GM06990 (cell line): ENCODE measurements around the gene FBXO8.

Source experiments
- DNase-seq: peaks from one replicate; pipeline ENCODE4 v3.0.0-alpha.2; 2011; ENCODE audit not compliant: insufficient read length; ENCODE audit errors: extremely low read depth
- H3K27me3 ChIP-seq: replicated peaks from 2 replicates; pipeline ENCODE4 v1.6.0; 2011; ENCODE audit warnings: low read length; ENCODE audit not compliant: control insufficient read depth, insufficient read depth
- H3K36me3 ChIP-seq: 2 replicates; pipeline ENCODE4 v1.5.1; 2011; ENCODE audit warnings: low read length; ENCODE audit not compliant: control insufficient read depth, insufficient read depth
- H3K4me3 ChIP-seq: replicated peaks from 2 replicates; pipeline ENCODE4 v1.5.1; 2011; ENCODE audit warnings: low read depth, mild to moderate bottlenecking, control low read depth, low read length
- TF ChIP-seq, protein P1 (sequence below): IDR thresholded peaks from 2 replicates; pipeline ENCODE4 v1.5.1; 2011; ENCODE audit warnings: low read length, control low read depth, mild to moderate bottlenecking, inconsistent platforms; ENCODE audit not compliant: insufficient read depth, poor library complexity, severe bottlenecking

FBXO8 gene

DNA sequence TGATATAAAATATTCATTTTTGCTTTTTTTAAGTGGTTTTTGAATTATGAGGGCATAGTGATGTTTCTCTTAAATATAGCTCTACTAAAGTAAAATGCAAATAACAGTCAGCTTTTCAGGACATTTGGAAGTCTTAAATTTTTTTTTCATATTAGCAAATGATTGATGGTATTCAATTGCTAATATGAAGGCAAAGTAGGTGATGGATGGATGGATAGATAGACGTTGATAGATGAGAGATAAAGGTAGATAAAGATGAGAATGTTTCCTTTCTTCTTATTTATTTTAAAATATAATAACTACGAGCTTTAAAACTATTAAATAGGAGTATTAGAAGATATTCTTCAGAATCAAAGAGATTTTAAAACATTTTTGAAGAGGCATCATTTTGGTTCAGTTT lies 83.7 kb downstream of the FBXO8 start:
- no peaks in the 10 kb centered on the region; the same call in 1 of the 2 replicates for H3K27me3 ChIP-seq
- no peak for DNase-seq
- no peak overlapping the region for H3K4me3 ChIP-seq
- no peaks in the 10 kb centered on the region for H3K36me3 ChIP-seq
- TF ChIP-seq, protein P1, sequence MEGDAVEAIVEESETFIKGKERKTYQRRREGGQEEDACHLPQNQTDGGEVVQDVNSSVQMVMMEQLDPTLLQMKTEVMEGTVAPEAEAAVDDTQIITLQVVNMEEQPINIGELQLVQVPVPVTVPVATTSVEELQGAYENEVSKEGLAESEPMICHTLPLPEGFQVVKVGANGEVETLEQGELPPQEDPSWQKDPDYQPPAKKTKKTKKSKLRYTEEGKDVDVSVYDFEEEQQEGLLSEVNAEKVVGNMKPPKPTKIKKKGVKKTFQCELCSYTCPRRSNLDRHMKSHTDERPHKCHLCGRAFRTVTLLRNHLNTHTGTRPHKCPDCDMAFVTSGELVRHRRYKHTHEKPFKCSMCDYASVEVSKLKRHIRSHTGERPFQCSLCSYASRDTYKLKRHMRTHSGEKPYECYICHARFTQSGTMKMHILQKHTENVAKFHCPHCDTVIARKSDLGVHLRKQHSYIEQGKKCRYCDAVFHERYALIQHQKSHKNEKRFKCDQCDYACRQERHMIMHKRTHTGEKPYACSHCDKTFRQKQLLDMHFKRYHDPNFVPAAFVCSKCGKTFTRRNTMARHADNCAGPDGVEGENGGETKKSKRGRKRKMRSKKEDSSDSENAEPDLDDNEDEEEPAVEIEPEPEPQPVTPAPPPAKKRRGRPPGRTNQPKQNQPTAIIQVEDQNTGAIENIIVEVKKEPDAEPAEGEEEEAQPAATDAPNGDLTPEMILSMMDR: no peak

DNA sequence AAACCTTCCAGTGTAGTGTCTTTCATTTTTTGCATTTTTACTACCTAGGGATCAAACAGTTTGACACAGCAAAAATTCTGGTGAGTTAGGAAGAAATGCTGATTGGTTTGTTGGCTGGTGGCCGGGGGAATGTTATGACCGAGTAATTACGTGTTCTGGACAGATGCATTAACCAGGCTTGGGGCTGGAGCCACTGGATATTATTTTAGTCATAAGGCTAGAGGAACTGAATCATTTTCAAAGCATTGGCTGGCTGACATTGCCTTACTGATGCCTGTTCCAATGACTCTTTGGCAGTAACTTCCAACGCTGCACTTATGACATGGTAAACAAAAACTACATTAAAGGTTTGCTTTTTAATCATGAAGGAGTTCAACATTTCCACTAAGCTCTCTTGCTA lies 84.6 kb downstream of the FBXO8 start:
- H3K27me3 ChIP-seq: no peaks in the 10 kb centered on the region
- no peak for DNase-seq
- no peaks in the 10 kb centered on the region for H3K36me3 ChIP-seq
- H3K4me3 ChIP-seq: no peak overlapping the region
- TF ChIP-seq, protein P1: no peak

DNA sequence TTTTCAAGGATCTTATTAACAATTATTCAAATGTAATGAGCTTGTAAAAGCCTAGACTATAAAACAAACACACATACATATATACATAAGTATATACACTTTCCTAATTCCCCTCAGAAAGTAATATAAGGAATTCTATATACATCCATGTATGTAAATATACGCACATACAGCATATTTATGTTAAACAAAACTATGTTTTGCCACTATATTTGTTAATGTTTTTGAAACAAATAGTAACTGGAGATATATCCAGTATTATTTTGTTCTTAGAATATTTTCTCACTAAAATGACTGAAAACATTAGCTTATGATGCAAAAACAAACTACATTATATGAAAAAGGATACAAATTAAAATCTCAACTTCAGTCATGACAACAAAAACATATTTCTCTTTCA lies 85.1 kb downstream of the FBXO8 start:
- Histone ChIP-seq H3K4me3 (no peak overlapping the region), H3K36me3 (no peaks in the 10 kb centered on the region), H3K27me3 (no peaks in the 10 kb centered on the region)
- DNase-seq: no peak
- TF ChIP-seq, protein P1: no peak

DNA sequence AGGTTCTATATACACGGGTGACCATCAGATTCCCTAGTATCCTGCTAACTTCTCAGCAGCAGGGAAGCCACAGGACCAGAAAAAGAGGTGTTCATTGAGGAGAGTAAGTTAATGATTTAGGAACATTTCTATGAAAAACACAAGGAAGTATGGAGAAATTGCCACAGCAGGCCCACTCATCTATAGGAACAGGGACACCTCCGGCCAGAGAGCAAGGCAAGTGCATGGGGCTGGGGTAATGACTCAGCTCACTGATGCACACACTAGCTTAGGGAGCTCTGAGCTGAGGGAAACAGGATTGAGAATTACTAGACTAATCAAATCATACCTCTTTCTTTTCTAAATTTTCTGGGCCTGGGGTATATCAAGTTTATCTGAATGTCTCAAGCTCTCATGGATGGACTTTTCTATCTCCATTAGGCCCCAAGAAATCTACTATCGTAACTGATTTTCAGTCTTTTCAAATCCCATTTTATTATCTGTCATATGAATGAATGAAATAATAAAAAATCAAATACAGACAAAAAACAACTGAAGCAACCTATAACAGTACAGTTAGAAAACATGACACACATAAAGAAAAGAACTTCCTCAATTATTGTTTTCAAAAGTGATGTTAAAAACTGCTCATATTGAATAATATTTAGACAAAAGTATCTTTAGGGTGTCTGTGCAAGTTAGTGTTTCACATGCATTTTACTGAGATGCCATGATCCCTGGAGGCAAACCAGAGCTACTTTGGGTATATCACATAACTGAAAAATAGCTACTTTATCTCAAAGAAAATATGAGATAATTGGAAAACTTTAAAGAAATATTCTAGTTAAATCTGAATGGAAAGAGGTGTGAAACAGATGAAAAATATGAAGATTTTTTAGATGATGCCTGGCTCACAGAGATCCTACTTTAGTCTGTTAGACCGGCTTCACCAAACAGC lies 89.8 kb downstream of the FBXO8 start:
- DNase-seq: no peak
- H3K36me3 ChIP-seq: no peaks in the 10 kb centered on the region
- TF ChIP-seq, protein P1: no peak
- H3K4me3 ChIP-seq: no peak overlapping the region
- H3K27me3 ChIP-seq: no peaks in the 10 kb centered on the region

DNA sequence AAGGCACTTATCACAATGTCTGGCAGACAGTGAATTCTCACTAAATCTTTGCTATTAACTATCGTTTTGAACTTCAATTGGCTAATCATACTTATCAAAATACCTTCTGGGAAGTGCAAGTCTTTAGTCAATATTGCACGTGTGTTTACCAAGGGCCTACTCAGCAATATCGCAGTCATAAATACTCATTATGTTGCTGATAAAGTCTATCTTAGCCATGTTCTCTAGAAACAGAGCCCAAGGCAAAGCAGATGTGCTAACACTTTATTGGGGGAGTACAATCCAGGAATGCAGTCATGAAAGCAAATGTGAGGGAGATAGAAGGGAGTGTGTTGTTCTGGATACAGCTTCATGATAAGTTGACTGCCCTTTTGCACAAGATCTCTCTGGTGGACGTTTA lies 90.5 kb downstream of the FBXO8 start:
- H3K4me3 ChIP-seq: no peak overlapping the region
- no peaks in the 10 kb centered on the region for H3K36me3 ChIP-seq
- no peak for DNase-seq
- TF ChIP-seq, protein P1: no peak
- H3K27me3 ChIP-seq: no peaks in the 10 kb centered on the region
